Lung (tissue), 13 donors: ENCODE measurements around the gene MMP14. TPM values are rescaled to one million over a fixed set of nuclear protein-coding genes. Genes with fewer than 3 reads are reported as not detected.

Experiments used
- ATAC-seq: fragments of 200-7000 bp; cut with Tn5 transposase; one replicate; pipeline ENCODE4 v1.9.1; 2020; ENCODE audit warnings: moderate number of reproducible peaks; ENCODE audit not compliant: insufficient read depth, low FRiP score
- DNase-seq, 3 donors: peaks; one replicate each; pipeline ENCODE4 v3.0.0-alpha.2; 2013 to 2017
- H3K27ac ChIP-seq, 2 donors: one replicate each; pipeline ENCODE4 v1.5.1; 2013; ENCODE audit warnings: mild to moderate bottlenecking in 2 of 2, moderate library complexity in 2 of 2, control low read depth in 1 of 2, inconsistent platforms in 1 of 2, low read depth in 1 of 2, low read length in 1 of 2
- H3K27me3 ChIP-seq, 3 donors: one replicate each; pipeline ENCODE4 v1.5.1; 2013; ENCODE audit warnings: low read length in 2 of 3; ENCODE audit not compliant: control insufficient read depth in 3 of 3, insufficient read depth in 3 of 3
- H3K36me3 ChIP-seq, 4 donors: one replicate each; pipeline ENCODE4 v1.5.1; 2013; ENCODE audit warnings: low read length in 4 of 4, mild to moderate bottlenecking in 1 of 4, moderate library complexity in 1 of 4; ENCODE audit not compliant: control insufficient read depth in 4 of 4, insufficient read depth in 4 of 4
- H3K4me1 ChIP-seq, 5 donors: one replicate each; pipeline ENCODE4 v1.5.1; 2013; ENCODE audit warnings: low read length in 5 of 5, mild to moderate bottlenecking in 2 of 5, moderate library complexity in 1 of 5; ENCODE audit not compliant: control insufficient read depth in 5 of 5, insufficient read depth in 5 of 5
- H3K4me3 ChIP-seq: one replicate; pipeline ENCODE4 v1.5.1; 2013; ENCODE audit warnings: mild to moderate bottlenecking, control low read depth, moderate library complexity
- H3K9ac ChIP-seq, 2 donors: one replicate each; pipeline ENCODE4 v1.5.1; 2013; ENCODE audit warnings: low read length in 2 of 2, control low read depth in 1 of 2; ENCODE audit not compliant: insufficient read depth in 1 of 2
- H3K9me3 ChIP-seq, 4 donors: one replicate each; pipeline ENCODE4 v1.5.1; 2013; ENCODE audit warnings: low read length in 3 of 4, mild to moderate bottlenecking in 1 of 4, moderate library complexity in 1 of 4; ENCODE audit not compliant: control insufficient read depth in 4 of 4, insufficient read depth in 3 of 4
- WGBS, 2 donors: extraction: QIAGEN DNeasy Blood & Tissue Kit; methylation state at CpG; one replicate each; pipeline ENCODE4 v1.1.7; 2013; 5-methylcytosine and 5-hydroxymethylcytosine counted together
- polyA plus RNA-seq, 2 donors: library from polyadenylated mRNA; stranded (reverse); fragments of 200-250 nt; gene quantifications; one replicate each; pipeline ENCODE4 v1.2.1, GENCODE V29; 2013
- small RNA-seq: library from RNA; depleted of rRNA; stranded (forward); fragments of <200 nt; gene quantifications from one replicate; pipeline ENCODE3, GENCODE V24; 2014; ENCODE audit warnings: low replicate concordance
- total RNA-seq, 2 donors: library from RNA; depleted of rRNA in 1 of 2; stranded (reverse); fragments of >200 nt in 1 of 2; gene quantifications; one replicate each; pipeline ENCODE4 v1.2.1, GENCODE V29; 2014 to 2021
- TF ChIP-seq, protein P1 (sequence below): IDR thresholded peaks from 2 replicates; pipeline ENCODE4 v1.5.1; 2012; ENCODE audit warnings: mild to moderate bottlenecking; ENCODE audit errors: control extremely low read depth, extremely low read depth
- donor health status: control.
- donor health status: control.
- donor health status: Bipolar disorder and iron deficiency.
- donor health status: healthy.
- donor health status: DM: yes; HTN: yes; CAD: no.

MMP14 gene
- total and polyA plus RNA-seq, 4 donors, result 121 to 162 (median 135) TPM

DNA sequence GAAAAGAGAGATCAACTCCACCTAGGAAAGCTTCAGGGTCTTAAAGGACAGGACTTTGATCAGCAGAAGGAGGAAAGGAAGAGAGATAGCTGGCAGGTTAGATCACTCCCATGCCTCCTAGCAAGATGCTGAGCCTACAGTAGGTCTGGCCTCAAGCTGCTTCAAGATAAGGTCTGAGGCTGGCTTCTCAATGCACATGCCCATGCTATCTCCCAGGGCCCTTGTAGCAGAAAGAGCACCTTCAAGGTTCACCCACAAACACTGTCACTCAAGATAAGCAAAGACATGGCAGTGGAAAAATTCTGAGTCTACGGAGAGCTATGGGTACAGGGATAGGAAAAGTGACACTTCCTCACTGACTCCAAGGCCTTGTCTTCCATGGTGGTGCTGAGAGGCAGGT is 61.0 kb downstream of the MMP14 start:
- Histone ChIP-seq H3K9me3 (no peaks in the 10 kb centered on the region), H3K4me3 (no peak overlapping the region), H3K9ac (no peak overlapping the region), H3K27me3 (no peaks in the 10 kb centered on the region), H3K36me3 (peaks cover 13 to 25% (median 18%) of the 10 kb centered on the region in 4 donors), H3K4me1 (peaks cover 3 to 12% (median 10%) of the 10 kb centered on the region in 5 donors), H3K27ac (no peak overlapping the region)
- DNase-seq (no peak), ATAC-seq (no peak)
- 92 to 100% methylated on average over 1 of the region's 1 CpG for WGBS, 2 donors
- TF ChIP-seq, protein P1, sequence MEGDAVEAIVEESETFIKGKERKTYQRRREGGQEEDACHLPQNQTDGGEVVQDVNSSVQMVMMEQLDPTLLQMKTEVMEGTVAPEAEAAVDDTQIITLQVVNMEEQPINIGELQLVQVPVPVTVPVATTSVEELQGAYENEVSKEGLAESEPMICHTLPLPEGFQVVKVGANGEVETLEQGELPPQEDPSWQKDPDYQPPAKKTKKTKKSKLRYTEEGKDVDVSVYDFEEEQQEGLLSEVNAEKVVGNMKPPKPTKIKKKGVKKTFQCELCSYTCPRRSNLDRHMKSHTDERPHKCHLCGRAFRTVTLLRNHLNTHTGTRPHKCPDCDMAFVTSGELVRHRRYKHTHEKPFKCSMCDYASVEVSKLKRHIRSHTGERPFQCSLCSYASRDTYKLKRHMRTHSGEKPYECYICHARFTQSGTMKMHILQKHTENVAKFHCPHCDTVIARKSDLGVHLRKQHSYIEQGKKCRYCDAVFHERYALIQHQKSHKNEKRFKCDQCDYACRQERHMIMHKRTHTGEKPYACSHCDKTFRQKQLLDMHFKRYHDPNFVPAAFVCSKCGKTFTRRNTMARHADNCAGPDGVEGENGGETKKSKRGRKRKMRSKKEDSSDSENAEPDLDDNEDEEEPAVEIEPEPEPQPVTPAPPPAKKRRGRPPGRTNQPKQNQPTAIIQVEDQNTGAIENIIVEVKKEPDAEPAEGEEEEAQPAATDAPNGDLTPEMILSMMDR, result no peak

Small RNA genes within 50 kb of the gene (small RNA-seq; reads per million reads assigned to genes)
- not detected for gene RF00019

Other genes with a start within 250 kb of the MMP14 start
- 100 to 1,000 TPM; 164 to 187 TPM for gene DAD1, start 247.4 kb upstream of the MMP14 start, total RNA-seq
- 100 to 1,000 TPM; 247 to 377 TPM for gene DAD1, start 247.4 kb upstream of the MMP14 start, polyA plus RNA-seq
- gene ABHD4, start 238.3 kb upstream of the MMP14 start, total RNA-seq, result 10 to 100 TPM; 29.0 to 34.0 TPM
- gene ABHD4, start 238.3 kb upstream of the MMP14 start, polyA plus RNA-seq, result 10 to 100 TPM; 14.9 to 18.8 TPM
- gene OR6J1, start 192.2 kb upstream of the MMP14 start, total RNA-seq, result under 1 TPM in 1 of 2 donors, not detected in 1; 0.11 TPM
- not detected for gene OR6J1, start 192.2 kb upstream of the MMP14 start, polyA plus RNA-seq
- 10 to 100 TPM; 95.8 to 99.8 TPM for gene OXA1L, start 69.9 kb upstream of the MMP14 start, total RNA-seq
- gene OXA1L, start 69.9 kb upstream of the MMP14 start, polyA plus RNA-seq, result 10 to 100 TPM; 81.3 to 98.6 TPM
- gene SLC7A7, start 21.1 kb upstream of the MMP14 start, total RNA-seq, result 10 to 100 TPM; 28.0 to 65.2 TPM
- gene SLC7A7, start 21.1 kb upstream of the MMP14 start, polyA plus RNA-seq, result 100 to 1,000 TPM in 1 of 2 donors, 10 to 100 TPM in 1; 31.2 to 113 TPM
- 100 to 1,000 TPM in 1 of 2 donors, 10 to 100 TPM in 1; 27.5 to 102 TPM for gene MRPL52, start 6.7 kb upstream of the MMP14 start, total RNA-seq
- gene MRPL52, start 6.7 kb upstream of the MMP14 start, polyA plus RNA-seq, result 100 to 1,000 TPM; 105 to 239 TPM
- gene LRP10, start 35.2 kb downstream of the MMP14 start, total RNA-seq, result 100 to 1,000 TPM in 1 of 2 donors, 10 to 100 TPM in 1; 55.2 to 148 TPM
- gene LRP10, start 35.2 kb downstream of the MMP14 start, polyA plus RNA-seq, result 100 to 1,000 TPM in 1 of 2 donors, 10 to 100 TPM in 1; 25.7 to 133 TPM
- gene REM2, start 46.6 kb downstream of the MMP14 start, total RNA-seq, result under 1 TPM in 1 of 2 donors, not detected in 1; 0.92 TPM
- gene REM2, start 46.6 kb downstream of the MMP14 start, polyA plus RNA-seq, result under 1 TPM; 0.88 to 0.98 TPM
- gene RBM23, start 82.6 kb downstream of the MMP14 start, total RNA-seq, result 100 to 1,000 TPM in 1 of 2 donors, 10 to 100 TPM in 1; 85.3 to 104 TPM
- gene RBM23, start 82.6 kb downstream of the MMP14 start, polyA plus RNA-seq, result 10 to 100 TPM; 27.7 to 58.1 TPM
- 10 to 100 TPM; 45.6 to 54.7 TPM for gene PRMT5, start 92.8 kb downstream of the MMP14 start, total RNA-seq
- gene PRMT5, start 92.8 kb downstream of the MMP14 start, polyA plus RNA-seq, result 10 to 100 TPM; 19.2 to 56.5 TPM
- 10 to 100 TPM; 47.2 to 49.0 TPM for gene HAUS4, start 120.5 kb downstream of the MMP14 start, total RNA-seq
- gene HAUS4, start 120.5 kb downstream of the MMP14 start, polyA plus RNA-seq, result 10 to 100 TPM; 28.3 to 45.5 TPM
- gene AJUBA, start 146.0 kb downstream of the MMP14 start, total RNA-seq, result 10 to 100 TPM; 33.8 to 34.2 TPM
- gene AJUBA, start 146.0 kb downstream of the MMP14 start, polyA plus RNA-seq, result 10 to 100 TPM in 1 of 2 donors, 1 to 10 TPM in 1; 7.2 to 23.7 TPM
- 10 to 100 TPM; 10.3 to 14.9 TPM for gene C14orf93, start 173.6 kb downstream of the MMP14 start, total RNA-seq
- 1 to 10 TPM; 7.5 to 8.4 TPM for gene C14orf93, start 173.6 kb downstream of the MMP14 start, polyA plus RNA-seq
- 100 to 1,000 TPM in 1 of 2 donors, 10 to 100 TPM in 1; 64.8 to 107 TPM for gene PSMB5, start 198.3 kb downstream of the MMP14 start, total RNA-seq
- 100 to 1,000 TPM in 1 of 2 donors, 10 to 100 TPM in 1; 94.6 to 147 TPM for gene PSMB5, start 198.3 kb downstream of the MMP14 start, polyA plus RNA-seq
- not detected for gene PSMB11, start 205.6 kb downstream of the MMP14 start, total RNA-seq
- gene PSMB11, start 205.6 kb downstream of the MMP14 start, polyA plus RNA-seq, result not detected
- 1 to 10 TPM; 4.2 to 4.6 TPM for gene CDH24, start 220.9 kb downstream of the MMP14 start, total RNA-seq
- 1 to 10 TPM; 2.0 to 4.8 TPM for gene CDH24, start 220.9 kb downstream of the MMP14 start, polyA plus RNA-seq